ENCODE data around the gene KIF1C. TPM values are rescaled to one million over a fixed set of nuclear protein-coding genes. Genes with fewer than 3 reads are reported as not detected.

Gene KIF1C
- polyA plus RNA-seq (ENCODE audit: insufficient read length in 12 of 12): 100 to 1,000 TPM in 5 of 12 donors, 10 to 100 TPM in 6, not detected in 1; 66.2 to 127 (median 92.7) TPM
- long read RNA-seq, donor 1, full-length matches to known transcripts: 2 of 505 reads
- long read RNA-seq, donor 1, partial matches to known transcripts: 503 of 505 reads
- long read RNA-seq, donor 1, other reads (novel, unspliced or antisense): 0 of 505 reads
- long read RNA-seq, donor 2, full-length matches to known transcripts: 13 of 20 reads
- long read RNA-seq, donor 2, partial matches to known transcripts: 7 of 20 reads
- long read RNA-seq, donor 2, other reads (novel, unspliced or antisense): 0 of 20 reads
- long read RNA-seq, donor 3, full-length matches to known transcripts: 5 of 5 reads
- long read RNA-seq, donor 3, partial matches to known transcripts: 0 of 5 reads
- long read RNA-seq, donor 3, other reads (novel, unspliced or antisense): 0 of 5 reads
- long read RNA-seq, donor 4, full-length matches to known transcripts: 6 of 38 reads
- long read RNA-seq, donor 4, partial matches to known transcripts: 32 of 38 reads
- long read RNA-seq, donor 4, other reads (novel, unspliced or antisense): 0 of 38 reads
- long read RNA-seq, donor 5, full-length matches to known transcripts: 12 of 46 reads
- long read RNA-seq, donor 5, partial matches to known transcripts: 34 of 46 reads
- long read RNA-seq, donor 5, other reads (novel, unspliced or antisense): 0 of 46 reads
- long read RNA-seq, donor 6, full-length matches to known transcripts: 5 of 5 reads
- long read RNA-seq, donor 6, partial matches to known transcripts: 0 of 5 reads
- long read RNA-seq, donor 6, other reads (novel, unspliced or antisense): 0 of 5 reads
- long read RNA-seq, donor 7, full-length matches to known transcripts: 3 of 616 reads
- long read RNA-seq, donor 7, partial matches to known transcripts: 607 of 616 reads
- long read RNA-seq, donor 7, other reads (novel, unspliced or antisense): 6 of 616 reads
- long read RNA-seq, donor 8, full-length matches to known transcripts: 13 of 30 reads
- long read RNA-seq, donor 8, partial matches to known transcripts: 17 of 30 reads
- long read RNA-seq, donor 8, other reads (novel, unspliced or antisense): 0 of 30 reads
- long read RNA-seq, donor 9, full-length matches to known transcripts: 1 of 7 reads
- long read RNA-seq, donor 9, partial matches to known transcripts: 6 of 7 reads
- long read RNA-seq, donor 9, other reads (novel, unspliced or antisense): 0 of 7 reads
- long read RNA-seq, donor 10, full-length matches to known transcripts: 15 of 21 reads
- long read RNA-seq, donor 10, partial matches to known transcripts: 6 of 21 reads
- long read RNA-seq, donor 10, other reads (novel, unspliced or antisense): 0 of 21 reads
- long read RNA-seq, donor 11, full-length matches to known transcripts: 17 of 62 reads
- long read RNA-seq, donor 11, partial matches to known transcripts: 40 of 62 reads
- long read RNA-seq, donor 11, other reads (novel, unspliced or antisense): 5 of 62 reads

DNA sequence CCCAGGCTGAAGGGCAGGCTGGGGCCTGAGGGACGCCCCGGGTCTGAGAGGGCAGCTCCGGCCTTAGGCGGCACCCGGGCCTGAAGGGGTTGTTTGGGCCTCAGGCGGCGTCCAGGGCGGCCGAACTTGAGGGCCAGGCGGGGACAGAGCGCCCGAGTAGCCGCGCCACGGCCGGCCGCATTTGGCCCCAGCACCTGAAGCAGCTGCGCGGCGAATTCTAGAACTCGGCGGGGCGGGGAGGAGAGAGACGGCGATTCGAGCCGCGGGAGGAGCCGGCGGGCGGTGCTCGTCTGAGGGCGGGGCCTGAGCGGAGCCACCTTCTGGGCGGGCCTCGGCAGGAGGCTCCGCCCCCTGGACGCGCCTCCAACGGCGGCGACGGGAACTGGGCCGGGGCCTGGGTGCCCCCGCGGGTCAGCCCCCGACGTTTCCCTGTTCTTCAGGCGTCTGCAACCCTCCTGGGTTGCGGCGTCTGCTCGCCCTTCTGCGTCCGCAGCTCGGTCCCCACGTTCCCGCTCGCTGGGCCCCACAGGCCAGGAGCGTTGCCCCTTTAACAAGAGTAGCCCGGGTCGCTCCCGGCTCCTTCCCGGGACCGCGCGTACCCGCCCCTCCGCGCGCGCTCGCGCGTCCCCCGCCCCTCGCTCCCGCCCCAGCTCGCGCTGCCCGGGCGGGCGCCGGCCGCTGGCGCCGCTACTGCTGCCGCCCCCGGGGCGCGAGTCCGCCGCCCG lies at the start of gene KIF1C, which contains the start of gene INCA1:
TSS of gene KIF1C (plus strand) at position 649 of the 725 bp plus-strand sequence. CDS start 2,297 bp downstream, outside the sequence.
TSS of gene INCA1 (minus strand) at position 221 of the 725 bp plus-strand sequence. CDS start 3,085 bp downstream, outside the sequence.
- DNase-seq: peak; percentile 91

DNA sequence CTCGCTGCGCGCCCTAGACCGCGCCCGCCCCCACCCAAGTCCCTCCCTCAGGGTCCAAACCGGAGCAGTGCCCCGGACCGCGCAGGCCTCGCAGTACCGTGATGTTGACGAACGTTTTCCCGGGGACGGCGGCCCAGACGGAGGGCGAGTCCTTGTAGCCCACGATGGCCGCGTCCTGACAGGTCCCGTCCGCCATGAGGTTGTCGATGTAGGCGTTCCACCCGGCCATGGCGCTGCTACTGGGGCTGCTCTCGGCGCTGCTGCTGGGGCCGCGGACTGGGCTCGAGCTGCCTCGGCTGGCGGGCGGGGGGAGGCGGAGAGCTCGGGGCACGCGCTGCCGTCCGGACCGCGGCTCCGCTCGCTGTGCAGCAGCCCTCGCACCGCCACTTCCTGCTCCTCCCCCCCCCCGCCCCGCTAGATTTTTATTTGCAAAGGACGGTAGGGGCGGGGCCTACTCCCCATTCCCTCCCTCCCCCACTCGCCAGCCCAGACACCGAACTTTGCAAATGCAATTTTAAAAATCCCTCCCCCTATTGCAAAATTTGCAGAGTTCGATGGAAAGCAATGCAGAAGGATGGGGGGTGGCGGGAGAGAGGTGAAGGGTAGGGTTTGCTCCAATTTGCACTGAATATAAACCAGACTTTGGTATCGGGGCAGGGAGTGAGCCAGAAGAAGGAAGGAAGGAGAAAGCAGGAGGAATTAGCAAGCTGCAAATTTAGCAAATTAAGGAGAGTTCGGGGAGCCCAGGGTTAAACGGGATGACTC lies 49.4 kb upstream of the KIF1C start, which contains the start of gene PFN1:
TSS of gene PFN1 (minus strand) at position 365 of the 765 bp plus-strand sequence. CDS start at position 229, 136 bp downstream.
- DNase-seq: peak; percentile 94

DNA sequence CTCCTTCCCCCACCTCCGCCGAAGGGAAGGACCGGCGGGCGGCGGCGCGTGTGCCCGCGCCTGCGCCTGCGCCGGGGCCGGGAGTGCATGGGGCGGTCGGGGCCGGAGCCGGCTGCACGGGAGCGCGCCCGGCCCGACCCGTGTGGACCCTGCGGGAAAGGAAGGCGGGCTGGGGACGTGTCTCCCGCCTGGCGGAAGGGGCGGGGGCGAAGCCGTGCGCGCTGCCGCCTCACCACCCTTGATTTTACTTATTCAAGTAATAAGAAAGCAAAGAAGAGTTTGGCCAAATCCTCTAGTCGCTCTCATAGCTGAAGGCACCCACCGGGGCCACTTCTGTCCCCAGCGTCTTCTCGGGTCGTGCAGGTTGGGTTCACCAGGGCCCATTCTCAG lies 48.8 kb upstream of the KIF1C start:
- peak; percentile 86 for DNase-seq

DNA sequence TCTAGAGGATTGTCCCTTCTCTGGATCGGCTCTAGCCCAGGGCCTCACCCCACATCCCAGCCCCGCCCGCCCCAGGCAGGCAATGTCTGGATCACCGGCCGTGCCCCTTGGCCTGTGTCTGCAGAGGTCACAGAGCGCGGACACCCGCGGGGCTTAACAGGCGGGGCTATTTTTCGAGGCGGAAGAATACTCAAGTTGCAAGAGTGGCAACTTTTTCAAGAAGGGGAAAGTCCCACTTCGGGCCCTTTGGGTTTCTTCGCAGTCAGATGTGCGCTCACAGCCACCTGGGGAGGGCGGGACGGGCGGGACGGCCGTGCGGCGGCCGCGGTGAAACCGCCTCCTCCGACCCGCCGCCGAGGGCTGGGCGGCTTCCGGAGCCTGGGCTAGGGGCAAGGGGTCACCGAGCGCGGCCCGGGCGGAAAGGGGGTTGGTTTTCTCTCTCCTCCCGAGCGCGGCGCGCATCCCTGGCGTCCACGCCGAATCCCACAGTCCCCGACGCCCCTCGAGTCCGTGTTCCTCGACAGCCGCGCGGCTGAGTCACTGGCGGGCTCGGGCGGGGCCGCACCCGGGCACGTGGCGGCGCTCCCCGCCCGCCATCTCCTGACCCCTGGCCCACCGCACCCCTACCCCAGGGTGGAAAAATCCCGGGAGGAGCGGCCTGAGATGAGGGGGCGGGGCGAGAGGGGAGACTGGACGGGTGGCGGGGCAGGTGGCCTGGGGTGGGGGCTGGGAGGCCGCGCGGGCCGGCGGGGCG lies 48.3 kb upstream of the KIF1C start:
- DNase-seq: peak; percentile 68

DNA sequence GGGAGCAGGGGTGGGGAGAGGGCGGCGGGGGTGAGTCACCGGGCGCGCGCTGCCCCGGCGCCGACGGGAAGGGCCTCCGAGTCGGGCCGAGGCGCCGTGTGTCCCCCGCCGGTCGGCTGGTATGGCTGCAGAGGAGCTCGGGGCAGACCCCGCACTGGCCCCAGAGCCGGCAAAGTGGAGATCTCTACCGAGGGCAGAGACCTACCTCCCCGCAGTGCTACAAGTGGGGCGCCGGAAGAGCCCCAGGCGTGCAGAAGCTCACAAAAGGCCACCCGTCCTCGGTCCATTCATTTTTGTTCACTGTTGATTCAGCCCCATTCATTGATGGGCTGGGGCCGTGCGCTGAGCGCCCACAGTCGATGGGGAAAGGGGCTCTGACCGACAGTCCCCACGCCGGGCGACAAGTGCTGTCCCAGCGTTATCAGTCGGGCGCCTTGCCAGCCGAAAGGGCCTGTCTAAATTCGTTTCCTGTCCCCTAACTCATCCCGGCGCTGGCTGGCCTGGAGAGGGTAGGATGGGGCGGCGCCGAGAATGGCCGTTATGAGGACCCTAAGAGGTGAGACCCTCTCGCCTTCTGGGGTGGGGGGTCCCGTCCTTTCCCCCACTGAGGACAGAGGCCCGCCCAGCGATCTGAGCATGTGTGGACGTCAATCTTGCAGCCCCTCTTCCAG lies 47.5 kb upstream of the KIF1C start:
- DNase-seq: no peak

DNA sequence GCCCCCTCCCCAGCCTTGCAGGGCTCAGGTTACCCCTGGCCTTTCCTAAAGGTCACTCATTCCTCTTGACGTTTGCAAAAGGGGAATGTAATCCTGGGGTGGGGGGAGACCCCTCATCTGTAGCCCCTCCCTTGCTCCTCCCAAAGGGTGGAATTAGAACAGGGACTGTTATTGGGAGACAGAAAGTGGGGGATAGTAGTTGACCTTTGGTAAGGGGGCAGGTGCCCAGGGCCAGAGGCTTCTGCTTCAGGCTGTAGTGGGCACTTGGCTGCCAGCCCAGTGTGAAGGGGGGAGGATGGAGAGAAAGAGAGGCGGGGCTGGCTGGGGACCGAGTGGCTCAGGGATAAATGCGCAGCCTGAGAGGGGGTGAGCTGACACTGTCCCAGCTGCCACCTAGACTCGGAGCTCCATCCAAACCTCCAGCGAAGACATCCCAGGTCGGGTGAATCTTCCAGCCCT lies 47.0 kb upstream of the KIF1C start, which contains the start of gene ENO3:
TSS of gene ENO3 (plus strand) at position 374 of the 459 bp plus-strand sequence. CDS start 711 bp downstream, outside the sequence.
- DNase-seq: no peak

DNA sequence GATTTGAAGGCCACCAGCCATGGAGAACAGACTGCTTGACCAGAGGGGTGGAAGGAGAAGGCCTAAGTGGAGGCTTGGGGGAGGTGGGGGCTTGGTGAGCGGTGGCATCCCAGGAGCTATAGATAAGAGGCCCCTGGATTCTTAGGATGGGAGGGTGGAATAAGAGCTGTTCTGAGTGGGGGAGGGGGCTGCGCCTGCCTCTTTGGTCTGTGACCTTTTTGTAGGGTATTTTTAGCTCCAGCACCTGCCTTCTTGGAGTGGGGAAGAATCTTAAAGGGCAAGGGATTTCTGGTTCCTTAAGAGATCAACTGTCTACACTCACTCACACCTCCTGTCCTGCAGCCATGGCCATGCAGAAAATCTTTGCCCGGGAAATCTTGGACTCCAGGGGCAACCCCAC lies 46.3 kb upstream of the KIF1C start:
- no peak for DNase-seq

DNA sequence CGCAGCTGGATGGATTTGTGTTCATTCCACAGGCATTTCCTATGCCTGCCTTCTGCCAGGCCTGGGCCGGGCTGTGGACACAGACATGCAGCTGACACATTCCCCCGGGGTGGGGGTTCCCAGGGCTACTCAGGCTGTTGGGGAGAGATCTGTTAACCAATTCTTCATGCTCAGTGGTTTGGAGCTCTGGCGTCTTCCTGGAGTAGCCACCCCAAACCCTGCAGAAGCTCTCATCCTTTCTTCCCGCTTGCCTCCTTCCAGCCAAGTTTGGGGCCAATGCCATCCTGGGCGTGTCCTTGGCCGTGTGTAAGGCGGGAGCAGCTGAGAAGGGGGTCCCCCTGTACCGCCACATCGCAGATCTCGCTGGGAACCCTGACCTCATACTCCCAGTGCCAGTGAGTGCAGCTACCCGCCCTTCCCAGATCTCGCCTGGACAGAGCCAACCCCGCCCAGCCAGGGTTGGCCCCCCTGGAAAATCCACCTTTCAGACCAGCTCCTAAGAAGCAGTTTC lies 44.2 kb upstream of the KIF1C start:
- DNase-seq: no peak

DNA sequence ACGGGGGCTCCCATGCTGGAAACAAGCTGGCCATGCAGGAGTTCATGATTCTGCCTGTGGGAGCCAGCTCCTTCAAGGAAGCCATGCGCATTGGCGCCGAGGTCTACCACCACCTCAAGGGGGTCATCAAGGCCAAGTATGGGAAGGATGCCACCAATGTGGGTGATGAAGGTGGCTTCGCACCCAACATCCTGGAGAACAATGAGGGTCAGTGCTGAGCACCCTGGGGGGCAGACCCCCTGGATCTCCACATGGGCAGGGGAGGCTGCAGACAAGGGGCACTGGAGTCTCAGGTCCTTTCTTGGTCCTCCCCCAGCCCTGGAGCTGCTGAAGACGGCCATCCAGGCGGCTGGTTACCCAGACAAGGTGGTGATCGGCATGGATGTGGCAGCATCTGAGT lies 42.7 kb upstream of the KIF1C start:
- no peak for DNase-seq

DNA sequence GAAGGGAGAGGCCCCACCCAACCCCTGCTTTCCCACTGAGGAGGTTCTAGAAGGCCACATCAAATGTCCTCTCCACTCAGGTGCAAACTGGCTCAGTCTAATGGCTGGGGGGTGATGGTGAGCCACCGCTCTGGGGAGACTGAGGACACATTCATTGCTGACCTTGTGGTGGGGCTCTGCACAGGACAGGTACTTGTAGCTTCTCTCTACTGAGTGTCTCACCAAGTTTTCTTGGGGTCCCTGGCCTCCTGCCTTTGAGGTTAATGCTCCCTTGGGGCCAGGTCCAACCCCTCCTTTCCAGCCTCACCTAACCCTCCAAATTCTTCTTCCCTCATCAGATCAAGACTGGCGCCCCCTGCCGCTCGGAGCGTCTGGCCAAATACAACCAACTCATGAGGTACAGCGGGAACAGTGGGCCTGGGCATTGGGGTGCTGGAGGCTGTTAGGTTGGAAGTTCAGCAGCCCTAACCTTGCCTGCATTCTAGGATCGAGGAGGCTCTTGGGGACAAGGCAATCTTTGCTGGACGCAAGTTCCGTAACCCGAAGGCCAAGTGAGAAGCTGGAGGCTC lies 41.2 kb upstream of the KIF1C start:
- DNase-seq: no peak

DNA sequence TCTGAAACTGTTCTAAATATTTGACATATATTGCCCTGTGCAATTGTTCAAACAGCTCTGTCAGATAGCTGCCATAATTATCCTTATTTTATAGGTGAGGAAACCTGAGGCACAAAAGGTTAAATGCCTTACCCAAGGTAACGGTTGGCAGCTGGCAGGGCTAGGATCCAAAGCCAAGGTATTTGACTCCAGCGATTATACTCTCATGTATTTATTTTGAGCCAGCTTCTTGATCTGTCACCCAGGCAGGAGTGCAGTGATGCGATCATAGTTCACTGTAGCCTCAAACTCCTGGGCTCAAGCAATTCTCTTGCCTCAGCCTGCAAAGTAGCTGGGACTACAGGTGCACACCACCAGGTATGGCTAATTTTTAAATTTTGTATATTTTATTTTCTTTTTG lies 39.6 kb upstream of the KIF1C start:
- DNase-seq: no peak

DNA sequence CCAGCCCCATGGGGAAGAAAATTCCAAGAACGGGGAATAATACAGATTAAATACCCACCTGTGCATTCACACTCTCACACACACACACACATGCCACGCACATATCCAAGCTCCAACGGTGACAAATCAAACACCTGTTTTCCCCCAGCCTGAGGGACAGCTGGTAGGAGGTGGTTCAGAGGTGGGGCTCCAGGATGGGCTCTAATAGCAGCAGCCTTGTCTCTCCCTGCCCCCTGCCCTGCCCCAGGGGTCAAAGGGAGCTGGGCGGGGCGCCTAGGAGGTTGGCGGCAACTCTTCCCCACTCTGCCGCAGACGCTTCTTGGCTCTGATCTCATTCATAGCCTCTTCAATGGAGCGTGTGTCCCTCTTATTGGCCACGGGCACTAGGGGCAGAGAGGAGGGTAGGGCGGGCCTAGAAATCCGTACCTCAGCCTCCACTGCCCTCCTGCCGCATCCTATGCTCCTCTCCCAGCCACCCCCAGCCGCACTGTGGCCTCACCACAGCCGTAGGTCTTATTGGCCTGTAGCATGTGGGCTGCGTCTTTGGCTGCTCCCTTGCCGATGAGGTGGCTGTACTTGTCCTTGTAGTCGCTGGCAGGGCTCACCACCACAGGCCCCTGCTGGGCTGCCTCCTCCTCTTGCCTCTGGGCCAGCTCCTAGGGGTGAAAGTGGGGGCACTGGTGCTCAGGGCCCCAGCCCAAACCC lies 38.3 kb upstream of the KIF1C start:
- DNase-seq: no peak

DNA sequence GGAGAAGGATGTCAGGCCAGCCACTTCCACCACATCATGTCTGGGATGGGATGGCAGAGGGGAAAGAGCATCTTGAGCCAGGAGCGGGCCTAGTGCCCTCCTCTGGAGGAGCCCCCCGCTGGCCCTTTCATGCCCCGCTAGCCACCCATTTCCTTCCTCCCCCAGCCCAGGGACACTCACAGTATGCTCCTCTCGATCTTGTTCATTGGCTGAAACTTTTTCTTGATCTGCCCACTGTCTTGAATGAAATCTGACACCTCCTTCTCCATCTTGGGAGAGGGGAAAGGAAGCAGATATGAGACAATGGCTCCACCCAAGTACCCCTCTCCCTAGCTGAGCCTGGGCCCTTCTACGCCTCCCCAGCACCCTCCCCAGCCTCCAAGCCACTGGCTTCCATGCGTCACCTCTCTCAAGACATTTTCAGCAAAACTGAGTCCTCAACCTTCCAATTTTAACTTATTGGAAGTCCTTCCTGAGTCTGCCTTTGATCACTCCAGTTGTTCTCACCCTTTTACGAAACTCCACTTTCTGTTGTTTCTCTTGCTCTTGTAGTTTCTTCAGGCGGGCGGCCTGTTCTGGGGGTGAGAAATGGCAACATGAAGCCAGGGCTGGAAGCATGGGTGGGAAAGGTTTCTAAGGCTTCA lies 37.3 kb upstream of the KIF1C start:
- DNase-seq: no peak

DNA sequence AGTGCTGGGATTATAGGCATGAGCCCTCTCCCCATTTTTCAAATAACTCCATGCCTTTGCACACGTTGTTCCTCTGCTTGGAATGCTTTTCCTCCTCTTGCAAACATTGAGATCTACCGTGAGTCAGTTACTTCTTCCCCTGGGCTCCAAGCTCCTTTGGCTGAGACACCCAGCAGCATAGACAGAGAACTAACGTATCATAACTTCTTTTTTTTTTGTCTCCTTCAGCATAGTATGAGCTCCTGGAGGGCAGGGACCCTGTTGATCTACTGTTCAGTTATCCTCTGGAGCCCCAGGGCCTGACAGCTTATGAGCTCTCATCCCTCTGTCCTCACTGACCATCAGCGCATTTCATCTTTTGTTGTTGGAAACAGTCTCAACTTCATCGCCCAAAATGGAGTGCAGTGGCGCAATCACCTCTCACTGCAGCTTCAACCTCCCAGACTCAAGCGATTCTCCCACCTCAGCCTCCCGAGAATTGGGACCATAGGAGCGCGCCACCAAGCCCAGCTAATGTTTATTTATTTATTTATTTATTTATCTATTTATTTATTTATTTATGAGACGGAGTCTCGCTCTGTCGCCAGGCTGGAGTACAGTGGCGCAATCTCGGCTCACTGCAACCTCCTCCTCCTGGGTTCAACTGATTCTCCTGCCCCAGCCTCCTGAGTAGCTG lies 32.3 kb upstream of the KIF1C start:
- no peak for DNase-seq

DNA sequence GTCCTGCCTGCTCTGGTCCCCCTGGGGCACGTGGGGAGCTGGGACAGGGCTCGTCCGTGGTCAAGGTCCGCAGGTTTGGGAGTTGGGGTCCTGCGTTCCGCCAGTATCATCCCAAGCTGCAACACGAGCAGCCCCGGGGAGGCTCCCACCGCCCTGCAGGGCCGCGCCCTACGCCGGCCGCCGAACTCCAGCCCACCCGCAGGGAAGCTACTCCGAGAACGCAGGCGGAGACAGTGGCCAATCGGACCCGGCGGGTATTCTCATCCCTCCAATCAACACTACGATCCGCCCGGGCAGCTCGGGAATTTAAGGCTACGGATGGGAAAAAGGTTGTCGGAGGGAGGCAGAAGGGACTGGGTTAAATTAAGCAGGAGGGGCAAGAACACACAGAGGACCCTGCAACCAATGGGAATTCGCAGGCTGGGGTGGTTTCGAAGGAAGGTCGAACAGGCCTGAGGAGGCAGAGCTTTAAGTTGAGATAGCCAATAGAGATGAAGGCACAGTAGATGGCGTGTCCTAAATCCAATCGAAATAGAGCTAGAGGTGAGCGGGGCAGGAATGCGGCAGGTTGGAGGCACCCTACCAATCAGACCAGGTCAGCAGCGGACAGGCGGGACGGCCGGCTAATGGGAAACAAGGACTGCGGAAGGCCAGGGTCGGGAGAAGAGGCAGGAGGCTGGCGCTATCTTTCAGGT lies 30.8 kb upstream of the KIF1C start:
- peak; percentile 98 for DNase-seq

Data from muscle of arm (tissue), 14 donors.